SK-N-SH treated with all-trans-retinoic acid at 6 μM for 48 hours (cell line): ENCODE measurements around the gene ATP8A2.

Experiments used
- ARNTL ChIP-seq: fragments of 450-650 bp; formaldehyde crosslinking; IDR thresholded peaks from 2 replicates; pipeline ENCODE4 v1.5.0; 2020; ENCODE audit warnings: low read depth, mild to moderate bottlenecking, moderate library complexity, borderline replicate concordance
- ESRRG ChIP-seq: fragments of 250-450 bp; sonication (Bioruptor Pico); IDR thresholded peaks from 2 replicates; pipeline ENCODE4 v1.6.1; 2021; ENCODE audit warnings: mild to moderate bottlenecking
- PATZ1 ChIP-seq: fragments of 250-450 bp; sonication (Bioruptor Pico); IDR thresholded peaks from 2 replicates; pipeline ENCODE4 v1.8.0; 2020; ENCODE audit warnings: mild to moderate bottlenecking, moderate library complexity, borderline replicate concordance
- RARB ChIP-seq: fragments of 250-450 bp; sonication (Bioruptor Pico); IDR thresholded peaks from 2 replicates; pipeline ENCODE4 v1.8.0; 2021; ENCODE audit warnings: mild to moderate bottlenecking, moderate library complexity
- SNAI2 ChIP-seq: fragments of 250-450 bp; sonication (Bioruptor Pico); IDR thresholded peaks from 2 replicates; pipeline ENCODE4 v1.5.0; 2020; ENCODE audit warnings: mild to moderate bottlenecking, moderate library complexity
- TCF4 ChIP-seq: fragments of 250-450 bp; sonication (Bioruptor Pico); IDR thresholded peaks from 2 replicates; pipeline ENCODE4 v1.8.0; 2021; ENCODE audit warnings: mild to moderate bottlenecking, moderate library complexity, borderline replicate concordance
- TSHZ2 ChIP-seq: fragments of 250-450 bp; sonication (Bioruptor Pico); IDR thresholded peaks from 2 replicates; pipeline ENCODE4 v1.5.0; 2020; ENCODE audit warnings: mild to moderate bottlenecking, moderate library complexity
- ZC3H10 ChIP-seq: fragments of 250-450 bp; sonication (Bioruptor Pico); IDR thresholded peaks from 2 replicates; pipeline ENCODE4 v1.5.1; 2021; ENCODE audit warnings: mild to moderate bottlenecking, moderate library complexity
- ZFP3 ChIP-seq: fragments of 250-450 bp; sonication (Bioruptor Pico); IDR thresholded peaks from 2 replicates; pipeline ENCODE4 v1.5.0; 2020; ENCODE audit warnings: mild to moderate bottlenecking, moderate library complexity
- ZNF70 ChIP-seq: fragments of 450-650 bp; formaldehyde crosslinking; IDR thresholded peaks from 2 replicates; pipeline ENCODE4 v1.5.0; 2020; ENCODE audit warnings: mild to moderate bottlenecking, moderate library complexity
- ZNF8 ChIP-seq: fragments of 450-650 bp; formaldehyde crosslinking; IDR thresholded peaks from 2 replicates; pipeline ENCODE4 v1.5.0; 2020; ENCODE audit warnings: mild to moderate bottlenecking, moderate library complexity
- TF ChIP-seq, protein P1 (sequence below): fragments of 250-450 bp; sonication (Bioruptor Pico); IDR thresholded peaks from 2 replicates; pipeline ENCODE4 v1.5.1; 2021; ENCODE audit warnings: mild to moderate bottlenecking, moderate library complexity
- TF ChIP-seq, protein P2 (sequence below): fragments of 250-450 bp; sonication (Bioruptor Pico); IDR thresholded peaks from 2 replicates; pipeline ENCODE4 v1.8.0; 2021; ENCODE audit warnings: low read depth, mild to moderate bottlenecking, moderate library complexity, borderline replicate concordance

GRCh38 chr13:25876247-25876646 lies 504.5 kb downstream of the ATP8A2 start:
- TF ChIP-seq SNAI2 (no peak), ZNF70 (CRISPR knock-in tag) (no peak), TSHZ2 (no peak), PATZ1 (no peak), ZNF8 (CRISPR knock-in tag) (no peak), RARB (CRISPR knock-in tag) (no peak), ARNTL (CRISPR knock-in tag) (no peak), ESRRG (CRISPR knock-in tag) (no peak), ZFP3 (CRISPR knock-in tag) (no peak), ZC3H10 (CRISPR knock-in tag) (no peak), TCF4 (CRISPR knock-in tag) (no peak)
- TF ChIP-seq, protein P1, sequence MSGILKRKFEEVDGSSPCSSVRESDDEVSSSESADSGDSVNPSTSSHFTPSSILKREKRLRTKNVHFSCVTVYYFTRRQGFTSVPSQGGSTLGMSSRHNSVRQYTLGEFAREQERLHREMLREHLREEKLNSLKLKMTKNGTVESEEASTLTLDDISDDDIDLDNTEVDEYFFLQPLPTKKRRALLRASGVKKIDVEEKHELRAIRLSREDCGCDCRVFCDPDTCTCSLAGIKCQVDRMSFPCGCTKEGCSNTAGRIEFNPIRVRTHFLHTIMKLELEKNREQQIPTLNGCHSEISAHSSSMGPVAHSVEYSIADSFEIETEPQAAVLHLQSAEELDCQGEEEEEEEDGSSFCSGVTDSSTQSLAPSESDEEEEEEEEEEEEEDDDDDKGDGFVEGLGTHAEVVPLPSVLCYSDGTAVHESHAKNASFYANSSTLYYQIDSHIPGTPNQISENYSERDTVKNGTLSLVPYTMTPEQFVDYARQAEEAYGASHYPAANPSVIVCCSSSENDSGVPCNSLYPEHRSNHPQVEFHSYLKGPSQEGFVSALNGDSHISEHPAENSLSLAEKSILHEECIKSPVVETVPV: no peak
- TF ChIP-seq, protein P2, sequence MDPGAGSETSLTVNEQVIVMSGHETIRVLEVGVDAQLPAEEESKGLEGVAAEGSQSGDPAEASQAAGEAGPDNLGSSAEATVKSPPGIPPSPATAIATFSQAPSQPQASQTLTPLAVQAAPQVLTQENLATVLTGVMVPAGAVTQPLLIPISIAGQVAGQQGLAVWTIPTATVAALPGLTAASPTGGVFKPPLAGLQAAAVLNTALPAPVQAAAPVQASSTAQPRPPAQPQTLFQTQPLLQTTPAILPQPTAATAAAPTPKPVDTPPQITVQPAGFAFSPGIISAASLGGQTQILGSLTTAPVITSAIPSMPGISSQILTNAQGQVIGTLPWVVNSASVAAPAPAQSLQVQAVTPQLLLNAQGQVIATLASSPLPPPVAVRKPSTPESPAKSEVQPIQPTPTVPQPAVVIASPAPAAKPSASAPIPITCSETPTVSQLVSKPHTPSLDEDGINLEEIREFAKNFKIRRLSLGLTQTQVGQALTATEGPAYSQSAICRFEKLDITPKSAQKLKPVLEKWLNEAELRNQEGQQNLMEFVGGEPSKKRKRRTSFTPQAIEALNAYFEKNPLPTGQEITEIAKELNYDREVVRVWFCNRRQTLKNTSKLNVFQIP: no peak
